GM11168 (cell line): ENCODE data around the gene ADPRM.
"Not testable (repeated sequence)": the region's sequence is repeated elsewhere in the genome, so short reads cannot be mapped to it uniquely, and the experiment has no call there.

Experiments used
- in situ Hi-C: fragments of 300-500 bp; cut with MboI; formaldehyde crosslinking; loops from one replicate; pipeline ENCODE4 v1.12.0; 2022; ENCODE audit warnings: low sequenced_read_pairs; ENCODE audit not compliant: unreplicated experiment

Gene ADPRM

GRCh38 chr17:10697092-10698081 lies at the start of gene ADPRM, which contains the start of gene SCO1:
ADPRM (plus strand) TSS chr17:10697594; CDS start chr17:10704927, 7,333 bp downstream.
SCO1 (minus strand) TSS chr17:10697533; CDS start chr17:10697507, 26 bp downstream.
- in situ Hi-C loops: no loop called here

DNA sequence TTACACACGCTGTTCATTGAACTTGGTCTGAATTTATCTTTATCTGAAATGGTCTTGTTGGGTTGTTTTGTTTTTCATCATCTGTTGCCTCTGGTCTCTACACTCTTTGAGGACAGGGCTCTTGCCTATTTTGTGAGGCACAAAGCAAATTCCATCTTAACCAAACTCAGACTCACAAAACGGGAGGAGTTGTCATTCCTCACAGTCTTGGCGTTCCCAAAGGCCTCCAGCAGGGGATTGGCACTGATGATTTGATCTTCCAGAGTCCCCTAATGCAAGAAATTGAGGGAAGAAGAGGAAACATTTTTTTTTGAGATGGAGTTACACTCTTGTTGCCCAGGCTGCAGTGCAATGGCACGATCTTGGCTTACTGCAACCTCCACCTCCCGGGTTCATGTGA lies 49.0 kb upstream of the ADPRM start:
- in situ Hi-C loops: no loop called here

- in situ Hi-C loops: no loop called here
These were observed 48.4 kb upstream of the ADPRM start for GRCh38 chr17:10648956-10649355.

- in situ Hi-C loops: no loop called here
These were observed 47.8 kb upstream of the ADPRM start for GRCh38 chr17:10649602-10650001.

GRCh38 chr17:10651927-10652326 lies 45.5 kb upstream of the ADPRM start:
- in situ Hi-C loops: no loop called here

DNA sequence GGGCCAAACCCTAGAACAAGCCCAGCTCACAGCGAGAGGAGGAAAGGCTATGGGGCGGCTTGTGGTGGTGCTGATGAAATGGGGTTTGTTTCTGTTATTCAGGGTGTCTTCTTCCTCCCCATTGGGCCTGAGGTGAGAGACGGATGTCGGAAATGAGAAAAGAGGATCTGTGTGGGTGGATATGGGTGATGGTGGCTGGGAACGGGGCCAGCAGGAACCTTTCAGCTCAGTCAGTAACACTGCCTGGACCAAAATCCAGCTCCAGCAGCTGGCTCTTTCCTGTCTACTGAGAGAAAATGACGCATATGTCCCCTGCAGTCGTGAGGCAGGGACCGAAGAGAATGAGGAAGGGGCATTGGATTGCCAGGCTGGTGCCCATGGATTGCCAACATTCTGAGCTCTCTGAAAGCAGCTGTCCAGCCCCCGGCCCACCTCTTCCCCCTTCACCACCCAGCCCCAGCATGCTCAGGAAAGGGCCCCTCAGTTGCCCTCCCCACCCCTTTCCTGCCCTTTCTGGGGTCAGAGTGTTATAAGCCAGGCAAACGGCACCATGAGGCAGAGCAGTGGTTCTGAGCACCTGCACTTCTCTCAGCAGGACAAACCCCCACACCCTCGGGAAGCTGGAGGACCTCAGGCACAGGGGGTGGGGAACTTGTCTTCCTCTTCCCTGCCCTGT lies 44.3 kb upstream of the ADPRM start:
- in situ Hi-C loops: no loop called here

DNA sequence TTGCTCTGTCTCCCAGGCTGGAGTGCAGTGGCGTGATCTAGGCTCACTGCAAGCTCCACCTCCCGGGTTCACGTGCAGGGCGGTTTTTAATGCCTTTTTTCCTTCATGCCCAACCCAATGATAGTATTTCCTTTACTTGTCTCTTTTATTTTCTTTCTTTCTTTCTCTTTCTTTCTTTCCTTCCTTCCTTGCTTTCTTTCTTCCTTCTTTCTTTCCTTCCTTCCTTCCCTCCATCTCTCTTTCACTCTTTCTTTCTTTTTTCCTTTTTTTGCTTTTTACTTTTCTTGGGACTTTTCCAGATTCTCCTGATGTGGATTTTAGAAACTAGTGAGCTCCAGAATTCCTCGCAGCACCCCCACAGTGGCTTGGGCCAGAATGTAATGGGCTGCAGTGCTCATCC lies 43.4 kb upstream of the ADPRM start:
- in situ Hi-C loops: no loop called here

DNA sequence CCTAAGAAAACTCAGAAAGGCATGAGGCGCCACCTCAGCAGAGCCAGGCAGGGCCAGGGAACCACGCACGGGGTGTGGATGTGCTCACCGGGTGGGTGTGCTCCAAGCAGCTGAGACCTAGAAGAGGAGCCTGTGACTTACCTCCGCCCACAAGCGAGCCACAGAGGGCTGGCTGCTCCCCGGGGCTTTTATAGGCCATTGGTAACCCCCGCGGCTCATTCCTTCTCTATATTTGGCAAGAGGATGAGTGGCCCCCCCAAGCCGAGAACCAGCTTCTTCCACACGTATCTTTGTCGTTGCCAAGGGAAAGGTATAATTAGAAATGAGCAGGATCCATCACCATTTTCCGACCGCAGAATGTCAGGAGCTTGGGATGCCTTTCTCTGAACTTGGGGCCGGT lies 40.2 kb upstream of the ADPRM start, which contains the start of gene MYH3:
Gene MYH3 (minus strand): TSS at position 162 of the 400 bp plus-strand sequence. CDS start 2,245 bp downstream, outside the sequence.
- in situ Hi-C loops: no loop called here

- in situ Hi-C loops: no loop called here
These were observed 39.5 kb upstream of the ADPRM start for GRCh38 chr17:10657879-10658278.

- in situ Hi-C loops: no loop called here
These were observed 36.0 kb upstream of the ADPRM start for GRCh38 chr17:10661437-10661836.

- in situ Hi-C loops: no loop called here
These were observed 34.2 kb upstream of the ADPRM start for GRCh38 chr17:10663231-10663630.

DNA sequence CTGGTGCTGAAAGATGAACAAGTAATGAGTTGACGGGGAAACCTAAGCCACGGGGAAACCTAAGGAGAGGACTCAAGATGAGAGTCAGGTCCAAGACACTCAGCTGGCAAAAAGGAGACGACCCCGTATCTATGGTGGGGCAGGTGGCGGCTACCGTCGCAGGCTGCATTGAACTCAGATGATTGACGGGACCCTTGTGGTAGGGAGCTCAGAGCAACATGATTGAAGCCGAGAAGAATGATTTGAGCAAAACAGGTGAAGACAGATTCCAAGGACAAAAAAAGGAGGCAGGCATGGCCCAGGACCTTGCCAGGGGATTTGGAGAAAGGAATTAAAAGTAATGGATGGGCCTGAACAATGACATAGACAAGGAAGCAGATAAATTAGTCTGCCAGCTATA lies 32.8 kb upstream of the ADPRM start:
- in situ Hi-C loops: no loop called here

GRCh38 chr17:10666906-10667305 lies 30.5 kb upstream of the ADPRM start:
- in situ Hi-C loops: no loop called here

GRCh38 chr17:10668775-10669174 lies 28.6 kb upstream of the ADPRM start:
- in situ Hi-C loops: no loop called here

DNA sequence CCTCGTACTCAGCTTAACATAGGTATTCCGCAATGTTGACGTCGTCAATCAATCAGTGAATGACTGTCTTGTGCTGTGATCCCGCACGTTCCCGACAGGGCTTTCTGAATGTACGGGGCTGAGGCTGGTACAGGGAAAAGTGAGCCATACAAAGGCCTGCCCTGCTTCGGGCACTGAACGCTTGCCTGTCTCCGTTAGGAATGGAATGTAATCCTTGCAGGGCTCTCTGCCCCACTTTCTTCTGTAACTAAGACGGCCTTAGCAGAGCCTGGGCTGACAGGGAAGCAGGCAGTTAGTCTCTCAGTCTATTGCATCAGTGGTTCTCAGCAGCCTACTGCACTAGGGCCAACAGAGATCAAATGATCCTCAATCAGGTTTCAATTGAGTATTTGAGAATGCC lies 24.1 kb upstream of the ADPRM start:
- in situ Hi-C loops: no loop called here

DNA sequence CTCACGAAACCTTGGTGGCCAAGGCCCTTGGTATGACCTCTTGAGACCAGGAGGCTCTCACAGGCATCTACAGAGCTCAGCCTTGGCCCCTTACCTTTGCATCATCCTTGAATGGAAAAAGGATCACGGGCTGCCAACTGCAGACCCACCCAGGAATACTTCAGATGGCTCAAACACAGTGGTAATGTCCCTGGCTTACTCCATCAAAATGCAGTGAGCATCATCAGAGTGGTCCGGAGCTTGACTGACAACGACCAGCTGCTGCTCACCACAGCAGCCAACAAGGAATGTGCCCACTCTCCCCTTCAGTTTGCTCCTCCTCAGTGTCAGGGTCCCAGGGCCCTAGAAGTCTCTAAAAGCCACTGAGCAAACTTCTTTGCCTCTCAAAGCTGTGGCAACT lies 22.7 kb upstream of the ADPRM start:
- in situ Hi-C loops: no loop called here

- in situ Hi-C loops: no loop called here
These were observed 15.4 kb upstream of the ADPRM start for GRCh38 chr17:10681866-10682446.

- in situ Hi-C loops: no loop called here
These were observed 13.5 kb upstream of the ADPRM start for GRCh38 chr17:10683853-10684252.

DNA sequence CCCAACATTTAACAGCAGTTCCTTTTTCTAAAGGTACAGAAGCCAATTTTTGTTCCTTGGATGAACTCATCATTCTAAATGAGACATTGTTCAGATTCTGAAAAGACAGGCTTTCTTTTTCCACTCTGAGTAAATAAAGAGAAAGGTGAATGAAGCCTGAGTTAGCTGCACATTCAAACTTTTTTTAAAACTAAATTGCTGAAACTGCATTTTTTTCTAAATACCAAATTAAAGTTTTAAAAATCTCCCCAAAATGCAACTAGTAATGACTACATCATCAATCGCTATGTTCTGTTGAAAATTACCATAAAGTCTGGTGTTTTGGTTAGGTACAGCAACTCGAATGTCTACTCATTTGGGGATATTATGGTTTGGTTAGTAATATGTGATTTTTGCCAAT lies 9.9 kb upstream of the ADPRM start:
- in situ Hi-C loops: no loop called here

GRCh38 chr17:10695875-10696407 lies 1.5 kb upstream of the ADPRM start:
- in situ Hi-C loops: not testable (repeated sequence)
